Activated CD8-positive, alpha-beta memory T cell treated with anti-CD3 and anti-CD28 coated beads, Interleukin-2, amount 10 ng/mL, durations not matched to agents 7 days and 5 days (primary cell): ENCODE results near the gene DMKN. TPM values are rescaled to one million over a fixed set of nuclear protein-coding genes. Genes with fewer than 3 reads are reported as not detected.
A peak's percentile ranks its signal among the peaks of the same experiment; 100 is the strongest.

Experiments
- ATAC-seq: fragments of 150-1000 bp; cut with Tn5 transposase; one replicate; pipeline ENCODE4 v1.10.0; 2021; ENCODE audit warnings: moderate library complexity
- CTCF ChIA-PET: fragments of 350-600 bp; sonication (Branson Sonifier 250); formaldehyde crosslinking; loops from one replicate; lab custom pipeline; 2021; ENCODE audit warnings: antibody characterized with exemption; lab: Charles Lee
- DNase-seq: peaks from one replicate; pipeline ENCODE4 v3.0.0-alpha.2; 2020
- H3K27ac Mint-ChIP-seq: one replicate; pipeline ENCODE4 v1.8.0; 2021; ENCODE audit warnings: mild to moderate bottlenecking, mixed read lengths
- H3K27me3 Mint-ChIP-seq: one replicate; pipeline ENCODE4 v1.8.0; 2021; ENCODE audit warnings: mixed read lengths
- H3K36me3 Mint-ChIP-seq: one replicate; pipeline ENCODE4 v1.8.0; 2021; ENCODE audit warnings: mild to moderate bottlenecking, mixed read lengths
- H3K4me1 Mint-ChIP-seq: one replicate; pipeline ENCODE4 v1.8.0; 2021; ENCODE audit warnings: mixed read lengths
- H3K4me3 Mint-ChIP-seq: one replicate; pipeline ENCODE4 v1.8.0; 2021; ENCODE audit warnings: mild to moderate bottlenecking, moderate library complexity, mixed read lengths
- H3K9me3 Mint-ChIP-seq: one replicate; pipeline ENCODE4 v1.8.0; 2022; ENCODE audit warnings: low read depth, mixed read lengths
- total RNA-seq, 2 experiments: library from RNA; stranded (reverse); gene quantifications; one replicate each; pipeline ENCODE4 v1.2.3, GENCODE V29; 2021

The DMKN gene
- total RNA-seq, 2 experiments from 2014 or later: not detected

GRCh38 chr19:35544110-35544802 lies 30.8 kb upstream of the DMKN start:
- Mint-ChIP-seq H3K9me3 (no peaks in the 10 kb centered on the region), H3K4me3 (peak overlapping the region; percentile 84), H3K36me3 (peaks cover 3% of the 10 kb centered on the region), H3K27ac (peak overlapping the region; percentile 78), H3K27me3 (no peaks in the 10 kb centered on the region), H3K4me1 (peaks cover 30% of the 10 kb centered on the region)
- ATAC-seq (no peak), DNase-seq (no peak)
- CTCF ChIA-PET: interaction anchor here (0.6 to 1.6 kb wide), 3 partner anchors 34 to 276 kb away, joined by 3 to 8 read pairs (median 3); no protein-coding TSS in a partner anchor

GRCh38 chr19:35543280-35544109 lies 30.0 kb upstream of the DMKN start:
- no peaks in the 10 kb centered on the region for H3K9me3 Mint-ChIP-seq
- ATAC-seq (no peak), DNase-seq (no peak)
- H3K4me3 Mint-ChIP-seq: no peak overlapping the region
- no peaks in the 10 kb centered on the region for H3K27me3 Mint-ChIP-seq
- no peak overlapping the region for H3K27ac Mint-ChIP-seq
- peaks cover 26% of the 10 kb centered on the region for H3K4me1 Mint-ChIP-seq
- peaks cover 3% of the 10 kb centered on the region for H3K36me3 Mint-ChIP-seq
- CTCF ChIA-PET: interaction anchor here (1.5 to 1.9 kb wide), 3 partner anchors 33 to 49 kb away, joined by 3 to 8 read pairs (median 7); no protein-coding TSS in a partner anchor

- DNase-seq (no peak), ATAC-seq (no peak)
- CTCF ChIA-PET: interaction anchor here (1.5 to 1.9 kb wide), 2 partner anchors 32 to 50 kb away, joined by 3 to 7 read pairs; no protein-coding TSS in a partner anchor
- H3K4me1 Mint-ChIP-seq: peaks cover 24% of the 10 kb centered on the region
- no peaks in the 10 kb centered on the region for H3K27me3 Mint-ChIP-seq
- H3K27ac Mint-ChIP-seq: no peak overlapping the region
- H3K36me3 Mint-ChIP-seq: peaks cover 3% of the 10 kb centered on the region
- H3K4me3 Mint-ChIP-seq: no peak overlapping the region
- H3K9me3 Mint-ChIP-seq: no peaks in the 10 kb centered on the region
These were observed 28.8 kb upstream of the DMKN start for GRCh38 chr19:35542209-35542608.

GRCh38 chr19:35540356-35540927 lies 27.0 kb upstream of the DMKN start:
- peaks cover 3% of the 10 kb centered on the region for H3K36me3 Mint-ChIP-seq
- CTCF ChIA-PET: no interaction called here
- ATAC-seq (no peak), DNase-seq (no peak)
- peaks cover 21% of the 10 kb centered on the region for H3K4me1 Mint-ChIP-seq
- no peaks in the 10 kb centered on the region for H3K9me3 Mint-ChIP-seq
- H3K27me3 Mint-ChIP-seq: no peaks in the 10 kb centered on the region
- H3K4me3 Mint-ChIP-seq: no peak overlapping the region
- H3K27ac Mint-ChIP-seq: no peak overlapping the region

- Mint-ChIP-seq H3K27me3 (peaks cover 2% of the 10 kb centered on the region), H3K9me3 (no peaks in the 10 kb centered on the region), H3K4me3 (no peak overlapping the region), H3K4me1 (peaks cover 20% of the 10 kb centered on the region), H3K36me3 (peaks cover 3% of the 10 kb centered on the region), H3K27ac (no peak overlapping the region)
- no peak for ATAC-seq
- CTCF ChIA-PET: no interaction called here
- no peak for DNase-seq
These were observed 26.4 kb upstream of the DMKN start for GRCh38 chr19:35539850-35540249.

- peaks cover 2% of the 10 kb centered on the region for H3K36me3 Mint-ChIP-seq
- no peak overlapping the region for H3K4me3 Mint-ChIP-seq
- no peaks in the 10 kb centered on the region for H3K9me3 Mint-ChIP-seq
- peaks cover 7% of the 10 kb centered on the region for H3K27me3 Mint-ChIP-seq
- H3K4me1 Mint-ChIP-seq: peaks cover 15% of the 10 kb centered on the region
- no peak overlapping the region for H3K27ac Mint-ChIP-seq
- CTCF ChIA-PET: no interaction called here
- DNase-seq: no peak
- ATAC-seq: no peak
These were observed 25.9 kb upstream of the DMKN start for GRCh38 chr19:35539314-35539713.

GRCh38 chr19:35534803-35535480 lies 21.5 kb upstream of the DMKN start:
- DNase-seq: no peak
- Mint-ChIP-seq H3K4me1 (peaks cover 16% of the 10 kb centered on the region), H3K27ac (no peak overlapping the region), H3K27me3 (peaks cover 33% of the 10 kb centered on the region), H3K9me3 (no peaks in the 10 kb centered on the region), H3K4me3 (no peak overlapping the region), H3K36me3 (no peaks in the 10 kb centered on the region)
- ATAC-seq: no peak
- CTCF ChIA-PET: interaction anchor here (0.6 to 2.1 kb wide), 3 partner anchors 14 to 53 kb away, joined by 3 to 10 read pairs (median 3); no protein-coding TSS in a partner anchor

GRCh38 chr19:35533822-35534392 lies 20.5 kb upstream of the DMKN start:
- peak; percentile 83 for ATAC-seq
- peak overlapping the region; percentile 57 for H3K4me3 Mint-ChIP-seq
- CTCF ChIA-PET: interaction anchor here (1.1 to 2.1 kb wide), 2 partner anchors 15 to 24 kb away, joined by 3 to 10 read pairs; no protein-coding TSS in a partner anchor
- peak overlapping the region; percentile 12 for H3K27ac Mint-ChIP-seq
- DNase-seq: peak; percentile 73
- peaks cover 39% of the 10 kb centered on the region for H3K27me3 Mint-ChIP-seq
- H3K9me3 Mint-ChIP-seq: no peaks in the 10 kb centered on the region
- peaks cover 16% of the 10 kb centered on the region for H3K4me1 Mint-ChIP-seq
- no peaks in the 10 kb centered on the region for H3K36me3 Mint-ChIP-seq

GRCh38 chr19:35533201-35533821 lies 19.9 kb upstream of the DMKN start, which contains the start of gene GAPDHS:
Gene GAPDHS (plus strand): TSS chr19:35533456. CDS start chr19:35533528, 72 bp downstream.
- Mint-ChIP-seq H3K4me1 (peaks cover 16% of the 10 kb centered on the region), H3K4me3 (peak within 1 kb of the TSS; percentile 57), H3K27ac (peak within 1 kb of the TSS; percentile 12), H3K36me3 (no peaks in the 10 kb centered on the region), H3K27me3 (peaks cover 45% of the 10 kb centered on the region), H3K9me3 (no peaks in the 10 kb centered on the region)
- DNase-seq (no peak), ATAC-seq (no peak)
- CTCF ChIA-PET: no interaction called here

GRCh38 chr19:35531291-35531690 lies 17.8 kb upstream of the DMKN start:
- CTCF ChIA-PET: interaction anchor here (1.1 to 1.8 kb wide), 3 partner anchors 17 to 36 kb away, joined by 5 read pairs; no protein-coding TSS in a partner anchor
- Mint-ChIP-seq H3K27me3 (peaks cover 46% of the 10 kb centered on the region), H3K4me3 (no peak overlapping the region), H3K9me3 (no peaks in the 10 kb centered on the region), H3K36me3 (no peaks in the 10 kb centered on the region), H3K27ac (no peak overlapping the region), H3K4me1 (peaks cover 6% of the 10 kb centered on the region)
- no peak for DNase-seq
- ATAC-seq: no peak

- Mint-ChIP-seq H3K9me3 (no peaks in the 10 kb centered on the region), H3K27ac (no peak overlapping the region), H3K27me3 (peaks cover 44% of the 10 kb centered on the region), H3K4me3 (no peak overlapping the region), H3K36me3 (no peaks in the 10 kb centered on the region), H3K4me1 (peaks cover 6% of the 10 kb centered on the region)
- CTCF ChIA-PET: interaction anchor here (1.2 kb wide), 1 partner anchor 35 kb away, joined by 3 read pairs; no protein-coding TSS in a partner anchor
- DNase-seq (no peak), ATAC-seq (no peak)
These were observed 16.1 kb upstream of the DMKN start for GRCh38 chr19:35529241-35530218.
